Osteoblast (primary cell): ENCODE measurements around the gene CDH4. TPM values are rescaled to one million over a fixed set of nuclear protein-coding genes. Genes with fewer than 3 reads are reported as not detected.

Experiments
- DNase-seq: peaks from one replicate; pipeline ENCODE4 v3.0.0; 2011; ENCODE audit warnings: low spot score, mixed read lengths; ENCODE audit not compliant: insufficient read length; ENCODE audit errors: missing footprints
- H2AFZ ChIP-seq: 2 replicates; pipeline ENCODE4 v1.6.0; 2011; ENCODE audit warnings: mild to moderate bottlenecking, low read length
- H3K27ac ChIP-seq: 2 replicates; pipeline ENCODE4 v1.5.1; 2011; ENCODE audit warnings: mild to moderate bottlenecking, low read depth, low read length, moderate library complexity
- H3K27me3 ChIP-seq: 2 replicates; pipeline ENCODE4 v1.6.0; 2012; ENCODE audit warnings: mild to moderate bottlenecking, control low read depth, inconsistent platforms, low read length, moderate library complexity; ENCODE audit not compliant: insufficient read depth
- H3K36me3 ChIP-seq: 2 replicates; pipeline ENCODE4 v1.5.1; 2011; ENCODE audit warnings: mild to moderate bottlenecking, low read length, control low read depth, moderate library complexity; ENCODE audit not compliant: insufficient read depth
- H3K4me1 ChIP-seq: 2 replicates; pipeline ENCODE4 v1.5.1; 2011; ENCODE audit warnings: mild to moderate bottlenecking, low read length, control low read depth, moderate library complexity; ENCODE audit not compliant: insufficient read depth
- H3K4me2 ChIP-seq: 2 replicates; pipeline ENCODE4 v1.6.0; 2011; ENCODE audit warnings: mild to moderate bottlenecking, low read length; ENCODE audit not compliant: insufficient read depth
- H3K4me3 ChIP-seq: fragments of 200-600 bp; sonication (generic); 3 replicates; pipeline ENCODE4 v1.5.1; 2012; ENCODE audit warnings: mild to moderate bottlenecking, low read length, inconsistent platforms; ENCODE audit not compliant: insufficient read depth
- H3K79me2 ChIP-seq: 2 replicates; pipeline ENCODE4 v1.6.0; 2012; ENCODE audit warnings: mild to moderate bottlenecking, low read length, control low read depth, inconsistent platforms; ENCODE audit not compliant: insufficient read depth
- H3K9me3 ChIP-seq: 2 replicates; pipeline ENCODE4 v1.5.1; 2011; ENCODE audit warnings: low read depth, low read length, control low read depth
- H4K20me1 ChIP-seq: 2 replicates; pipeline ENCODE4 v1.6.0; 2012; ENCODE audit warnings: mild to moderate bottlenecking, low read length, control low read depth; ENCODE audit not compliant: insufficient read depth
- total RNA-seq: library from RNA; depleted of rRNA; stranded (reverse); fragments of >200 nt; gene quantifications from 2 replicates; pipeline ENCODE4 v1.2.3, GENCODE V29; 2012
- TF ChIP-seq, protein P1 (sequence below): IDR thresholded peaks from 2 replicates; pipeline ENCODE4 v1.5.1; 2011; ENCODE audit warnings: mild to moderate bottlenecking, low read depth, low read length, moderate library complexity; ENCODE audit errors: extremely low read depth

The CDH4 gene
- total RNA-seq, 1 donor: 1.1 TPM

DNA sequence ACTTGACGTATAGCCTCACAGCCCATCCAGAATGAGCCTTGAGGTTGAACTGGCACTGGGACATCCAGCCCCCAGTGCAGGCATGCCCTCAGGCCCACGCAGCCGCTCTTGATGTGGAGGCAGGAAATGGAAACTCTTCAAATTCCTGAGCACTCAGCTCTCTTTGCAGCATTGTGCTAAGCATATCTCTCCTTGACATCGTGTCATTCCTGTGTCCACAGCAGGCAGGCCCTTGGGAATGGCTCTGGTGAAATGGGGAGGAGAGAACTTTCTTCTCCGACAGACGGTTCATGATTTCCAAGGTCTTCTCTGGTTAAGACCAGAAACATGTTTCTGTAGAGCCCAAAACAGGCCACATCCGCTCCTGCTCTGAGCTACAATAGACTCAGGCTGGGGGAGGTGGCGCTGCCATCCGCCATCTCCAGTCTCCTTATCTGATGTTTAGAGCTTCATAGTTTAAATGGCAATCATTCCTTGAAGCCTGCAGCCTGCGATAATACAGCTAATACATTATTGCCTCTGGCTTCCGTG lies 248.8 kb downstream of the CDH4 start:
- H3K4me1 ChIP-seq: no peaks in the 10 kb centered on the region
- no peak overlapping the region for H2AFZ ChIP-seq
- H3K4me2 ChIP-seq: no peak overlapping the region

DNA sequence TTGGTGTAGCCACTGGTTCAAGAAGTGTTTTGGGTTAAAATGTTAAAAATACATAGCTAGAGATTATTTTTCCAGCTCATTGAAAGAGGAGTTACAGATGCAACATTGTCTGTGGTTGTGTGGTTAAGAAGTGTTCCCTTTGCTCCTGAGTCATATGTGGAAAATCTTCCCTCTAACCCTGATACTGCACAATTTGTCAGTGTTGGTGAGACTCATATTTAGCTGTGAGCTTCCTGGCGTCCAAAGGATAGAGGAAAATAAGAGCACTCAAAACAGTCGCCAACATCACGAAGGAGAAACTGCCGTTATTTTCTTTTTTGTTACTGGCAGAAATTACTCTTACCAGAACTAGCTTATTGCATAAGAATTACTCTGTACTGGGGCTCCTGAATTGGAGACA lies 250.4 kb downstream of the CDH4 start:
- H3K4me3 ChIP-seq: no peak overlapping the region
- H3K4me1 ChIP-seq: no peaks in the 10 kb centered on the region
- no peak overlapping the region for H3K4me2 ChIP-seq
- no peak for DNase-seq
- H3K9me3 ChIP-seq: no peaks in the 10 kb centered on the region
- no peaks in the 10 kb centered on the region for H3K79me2 ChIP-seq
- H3K36me3 ChIP-seq: no peaks in the 10 kb centered on the region
- no peaks in the 10 kb centered on the region for H3K27me3 ChIP-seq
- H3K27ac ChIP-seq: no peak overlapping the region
- H2AFZ ChIP-seq: no peak overlapping the region
- no peaks in the 10 kb centered on the region for H4K20me1 ChIP-seq
- TF ChIP-seq, protein P1, sequence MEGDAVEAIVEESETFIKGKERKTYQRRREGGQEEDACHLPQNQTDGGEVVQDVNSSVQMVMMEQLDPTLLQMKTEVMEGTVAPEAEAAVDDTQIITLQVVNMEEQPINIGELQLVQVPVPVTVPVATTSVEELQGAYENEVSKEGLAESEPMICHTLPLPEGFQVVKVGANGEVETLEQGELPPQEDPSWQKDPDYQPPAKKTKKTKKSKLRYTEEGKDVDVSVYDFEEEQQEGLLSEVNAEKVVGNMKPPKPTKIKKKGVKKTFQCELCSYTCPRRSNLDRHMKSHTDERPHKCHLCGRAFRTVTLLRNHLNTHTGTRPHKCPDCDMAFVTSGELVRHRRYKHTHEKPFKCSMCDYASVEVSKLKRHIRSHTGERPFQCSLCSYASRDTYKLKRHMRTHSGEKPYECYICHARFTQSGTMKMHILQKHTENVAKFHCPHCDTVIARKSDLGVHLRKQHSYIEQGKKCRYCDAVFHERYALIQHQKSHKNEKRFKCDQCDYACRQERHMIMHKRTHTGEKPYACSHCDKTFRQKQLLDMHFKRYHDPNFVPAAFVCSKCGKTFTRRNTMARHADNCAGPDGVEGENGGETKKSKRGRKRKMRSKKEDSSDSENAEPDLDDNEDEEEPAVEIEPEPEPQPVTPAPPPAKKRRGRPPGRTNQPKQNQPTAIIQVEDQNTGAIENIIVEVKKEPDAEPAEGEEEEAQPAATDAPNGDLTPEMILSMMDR: no peak

More for the DNA sequence above, 248.8 kb downstream of the CDH4 start:
- no peak overlapping the region for H3K4me3 ChIP-seq
- H3K36me3 ChIP-seq: no peaks in the 10 kb centered on the region
- TF ChIP-seq, protein P1: no peak
- no peaks in the 10 kb centered on the region for H3K79me2 ChIP-seq
- H3K9me3 ChIP-seq: no peaks in the 10 kb centered on the region
- H4K20me1 ChIP-seq: no peaks in the 10 kb centered on the region
- no peak for DNase-seq
- H3K27ac ChIP-seq: no peak overlapping the region
- no peaks in the 10 kb centered on the region for H3K27me3 ChIP-seq

DNA sequence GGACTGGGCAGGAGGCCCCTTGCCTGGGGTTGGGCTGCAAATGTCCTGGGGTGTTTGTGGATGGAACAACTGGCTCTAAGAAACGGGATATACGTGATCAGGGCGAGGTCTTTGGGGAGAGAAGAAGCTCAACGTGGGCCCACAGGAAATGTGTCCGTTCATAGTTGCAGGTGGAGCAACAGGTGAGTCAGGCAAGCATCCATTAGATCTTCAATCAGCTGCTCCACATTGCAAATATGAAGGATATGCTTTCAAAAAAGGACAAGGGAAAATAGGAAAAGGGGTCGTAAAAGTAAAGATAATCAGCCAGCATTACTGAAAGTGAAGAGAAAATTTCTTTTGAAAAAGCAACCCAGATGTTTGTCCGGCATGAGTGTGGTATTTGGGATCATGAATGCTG lies 251.0 kb downstream of the CDH4 start:
- Histone ChIP-seq H3K4me3 (no peak overlapping the region), H4K20me1 (no peaks in the 10 kb centered on the region), H3K79me2 (no peaks in the 10 kb centered on the region), H3K9me3 (no peaks in the 10 kb centered on the region), H2AFZ (no peak overlapping the region), H3K27ac (no peak overlapping the region), H3K4me2 (no peak overlapping the region), H3K4me1 (no peaks in the 10 kb centered on the region), H3K27me3 (no peaks in the 10 kb centered on the region), H3K36me3 (no peaks in the 10 kb centered on the region)
- TF ChIP-seq, protein P1: no peak
- DNase-seq: no peak

DNA sequence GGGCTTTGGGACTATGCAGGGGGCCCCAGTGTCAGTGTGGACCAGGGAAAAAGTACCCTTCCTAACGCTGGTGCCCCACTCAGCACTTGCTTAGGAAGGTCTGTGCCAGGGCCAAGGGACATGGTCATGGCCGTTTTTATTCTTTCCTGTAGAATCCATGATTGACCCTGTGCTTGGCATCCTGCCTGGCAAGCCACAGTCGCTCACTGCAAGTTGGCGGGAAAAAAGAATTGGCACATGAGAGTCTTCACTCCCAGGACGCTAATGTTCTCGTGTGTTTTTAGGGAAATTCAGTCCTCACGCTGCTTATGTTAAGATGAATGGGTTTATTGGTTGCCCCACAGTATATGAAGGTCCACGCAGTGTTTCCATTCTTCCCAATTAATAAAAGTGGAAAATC lies 253.4 kb downstream of the CDH4 start:
- Histone ChIP-seq H3K4me1 (no peaks in the 10 kb centered on the region), H3K27ac (no peak overlapping the region), H3K4me3 (no peak overlapping the region), H2AFZ (no peak overlapping the region), H3K4me2 (no peak overlapping the region), H3K36me3 (no peaks in the 10 kb centered on the region), H4K20me1 (no peaks in the 10 kb centered on the region), H3K9me3 (no peaks in the 10 kb centered on the region), H3K79me2 (no peaks in the 10 kb centered on the region), H3K27me3 (no peaks in the 10 kb centered on the region)
- no peak for DNase-seq
- TF ChIP-seq, protein P1: no peak
